ENCODE results near the gene IGFN1.
"Not testable (repeated sequence)": the region's sequence is repeated elsewhere in the genome, so short reads cannot be mapped to it uniquely, and the experiment has no call there.

IGFN1 gene

GRCh38 chr1:201226859-201227488, 36.4 kb downstream of the IGFN1 start:
- no peak overlapping the region for H3K4me3 ChIP-seq (ENCODE audit: low read length)
- TF ChIP-seq CTCF (conservative IDR thresholded peaks at IDR 0.05; ENCODE audit: low read length) = no peak
- no peak for DNase-seq (ENCODE audit: low read depth)

- H3K4me3 ChIP-seq (ENCODE audit: low read length) = no peak overlapping the region
- no peak for DNase-seq (ENCODE audit: low read depth)
- no peak for TF ChIP-seq CTCF (conservative IDR thresholded peaks at IDR 0.05; ENCODE audit: low read length)
Observed at GRCh38 chr1:201228011-201228983, 37.7 kb downstream of the IGFN1 start.

GRCh38 chr1:201229095-201229494, 38.5 kb downstream of the IGFN1 start:
- TF ChIP-seq CTCF (conservative IDR thresholded peaks at IDR 0.05; ENCODE audit: low read length) = no peak
- no peak for DNase-seq (ENCODE audit: low read depth)
- H3K4me3 ChIP-seq (ENCODE audit: low read length) = no peak overlapping the region

GRCh38 chr1:201229771-201230635, 39.4 kb downstream of the IGFN1 start:
- DNase-seq (ENCODE audit: low read depth) = peak; percentile 44
- no peak overlapping the region for H3K4me3 ChIP-seq (ENCODE audit: low read length)
- peak; percentile 30 for TF ChIP-seq CTCF (conservative IDR thresholded peaks at IDR 0.05; ENCODE audit: low read length)

- no peak overlapping the region for H3K4me3 ChIP-seq (ENCODE audit: low read length)
- no peak for TF ChIP-seq CTCF (conservative IDR thresholded peaks at IDR 0.05; ENCODE audit: low read length)
- DNase-seq (ENCODE audit: low read depth) = no peak
Observed at GRCh38 chr1:201230676-201231075, 40.1 kb downstream of the IGFN1 start.

- not testable (repeated sequence) for H3K4me3 ChIP-seq (ENCODE audit: low read length); DNase-seq (ENCODE audit: low read depth)
Observed at GRCh38 chr1:201239646-201240045, 49.0 kb downstream of the IGFN1 start.

GRCh38 chr1:201240171-201240570, 49.5 kb downstream of the IGFN1 start:
- no peak for TF ChIP-seq CTCF (conservative IDR thresholded peaks at IDR 0.05; ENCODE audit: low read length)
- no peak overlapping the region for H3K4me3 ChIP-seq (ENCODE audit: low read length)
- DNase-seq (ENCODE audit: low read depth) = no peak
